Measurements from ENCODE around the gene SYNGR3. TPM values are rescaled to one million over a fixed set of nuclear protein-coding genes. Genes with fewer than 3 reads are reported as not detected.

The SYNGR3 gene
- total and polyA plus RNA-seq, 2 of the 13 experiments (the other 11 are each of a cell fraction or from before 2014, with no cell fraction given) = 0.97 to 5.7 TPM

DNA sequence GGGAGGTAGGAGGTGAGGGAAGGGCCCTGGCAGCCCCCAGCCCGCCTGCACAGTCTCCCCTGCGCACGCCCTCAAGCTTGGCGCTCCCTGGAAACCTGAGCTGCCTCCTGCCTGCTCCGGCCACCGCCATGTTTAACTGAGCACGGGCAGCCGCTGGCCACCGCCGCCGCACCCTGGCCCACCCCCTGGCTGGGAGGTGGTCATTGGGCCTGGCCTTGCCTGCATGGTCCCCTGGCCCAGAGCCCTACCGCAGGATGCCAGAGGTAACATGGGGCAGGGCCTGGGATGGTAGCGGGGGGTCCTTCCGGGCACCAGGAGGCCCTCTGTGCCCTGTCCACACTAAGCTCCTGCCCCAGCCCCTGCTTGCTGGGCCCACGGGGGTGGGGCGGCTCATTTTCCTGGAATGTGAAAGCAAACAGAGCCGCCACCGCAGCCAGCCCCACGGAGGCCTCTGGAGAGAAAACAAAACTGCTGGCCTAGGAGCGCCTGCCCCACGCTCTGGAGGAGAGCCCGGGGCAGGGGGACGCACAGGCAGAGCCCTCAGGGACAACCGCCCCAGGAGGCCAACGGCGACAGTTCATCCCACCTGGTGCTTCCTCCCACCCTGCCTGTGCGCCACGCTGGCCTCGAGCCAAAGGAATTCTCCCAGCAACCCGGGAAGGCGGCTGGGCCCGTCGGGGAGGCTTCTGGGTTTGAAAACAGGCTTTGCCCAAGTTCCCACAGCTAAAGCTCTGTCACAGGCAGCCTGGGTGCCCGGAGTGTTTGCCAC, 45.8 kb downstream of the SYNGR3 start (continued):
- no peak for TF ChIP-seq ZNF549 (CRISPR knock-in tag; IDR thresholded peaks at IDR 0.05)
- peak; percentile 54 for TF ChIP-seq ATF7-NPFF (CRISPR knock-in tag; IDR thresholded peaks at IDR 0.05; ENCODE audit: low read depth)
- peak; percentile 13; the same call in 1 of the 2 replicates for TF ChIP-seq CCDC6 (CRISPR knock-in tag; IDR thresholded peaks at IDR 0.05)
- TF ChIP-seq RAD21 (CRISPR knock-in tag; IDR thresholded peaks at IDR 0.05) = 0 out of 2 replicates have a peak, but pooled peaks have one; percentile 6
- peak; percentile 63 for TF ChIP-seq ESRRA (CRISPR knock-in tag; IDR thresholded peaks at IDR 0.05; ENCODE audit: low read depth)
- peak; percentile 68; the same call in 1 of the 2 replicates for TF ChIP-seq ZNF547 (CRISPR knock-in tag; IDR thresholded peaks at IDR 0.05)
- TF ChIP-seq ZNF251 (CRISPR knock-in tag; IDR thresholded peaks at IDR 0.05) = no peak
- TF ChIP-seq, protein P1, sequence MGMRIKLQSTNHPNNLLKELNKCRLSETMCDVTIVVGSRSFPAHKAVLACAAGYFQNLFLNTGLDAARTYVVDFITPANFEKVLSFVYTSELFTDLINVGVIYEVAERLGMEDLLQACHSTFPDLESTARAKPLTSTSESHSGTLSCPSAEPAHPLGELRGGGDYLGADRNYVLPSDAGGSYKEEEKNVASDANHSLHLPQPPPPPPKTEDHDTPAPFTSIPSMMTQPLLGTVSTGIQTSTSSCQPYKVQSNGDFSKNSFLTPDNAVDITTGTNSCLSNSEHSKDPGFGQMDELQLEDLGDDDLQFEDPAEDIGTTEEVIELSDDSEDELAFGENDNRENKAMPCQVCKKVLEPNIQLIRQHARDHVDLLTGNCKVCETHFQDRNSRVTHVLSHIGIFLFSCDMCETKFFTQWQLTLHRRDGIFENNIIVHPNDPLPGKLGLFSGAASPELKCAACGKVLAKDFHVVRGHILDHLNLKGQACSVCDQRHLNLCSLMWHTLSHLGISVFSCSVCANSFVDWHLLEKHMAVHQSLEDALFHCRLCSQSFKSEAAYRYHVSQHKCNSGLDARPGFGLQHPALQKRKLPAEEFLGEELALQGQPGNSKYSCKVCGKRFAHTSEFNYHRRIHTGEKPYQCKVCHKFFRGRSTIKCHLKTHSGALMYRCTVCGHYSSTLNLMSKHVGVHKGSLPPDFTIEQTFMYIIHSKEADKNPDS (CRISPR knock-in tag; IDR thresholded peaks at IDR 0.05) = no peak; the same call in 1 of the 2 replicates
- no peak for TF ChIP-seq ZNF7 (CRISPR knock-in tag; IDR thresholded peaks at IDR 0.05)
- TF ChIP-seq, protein P2, sequence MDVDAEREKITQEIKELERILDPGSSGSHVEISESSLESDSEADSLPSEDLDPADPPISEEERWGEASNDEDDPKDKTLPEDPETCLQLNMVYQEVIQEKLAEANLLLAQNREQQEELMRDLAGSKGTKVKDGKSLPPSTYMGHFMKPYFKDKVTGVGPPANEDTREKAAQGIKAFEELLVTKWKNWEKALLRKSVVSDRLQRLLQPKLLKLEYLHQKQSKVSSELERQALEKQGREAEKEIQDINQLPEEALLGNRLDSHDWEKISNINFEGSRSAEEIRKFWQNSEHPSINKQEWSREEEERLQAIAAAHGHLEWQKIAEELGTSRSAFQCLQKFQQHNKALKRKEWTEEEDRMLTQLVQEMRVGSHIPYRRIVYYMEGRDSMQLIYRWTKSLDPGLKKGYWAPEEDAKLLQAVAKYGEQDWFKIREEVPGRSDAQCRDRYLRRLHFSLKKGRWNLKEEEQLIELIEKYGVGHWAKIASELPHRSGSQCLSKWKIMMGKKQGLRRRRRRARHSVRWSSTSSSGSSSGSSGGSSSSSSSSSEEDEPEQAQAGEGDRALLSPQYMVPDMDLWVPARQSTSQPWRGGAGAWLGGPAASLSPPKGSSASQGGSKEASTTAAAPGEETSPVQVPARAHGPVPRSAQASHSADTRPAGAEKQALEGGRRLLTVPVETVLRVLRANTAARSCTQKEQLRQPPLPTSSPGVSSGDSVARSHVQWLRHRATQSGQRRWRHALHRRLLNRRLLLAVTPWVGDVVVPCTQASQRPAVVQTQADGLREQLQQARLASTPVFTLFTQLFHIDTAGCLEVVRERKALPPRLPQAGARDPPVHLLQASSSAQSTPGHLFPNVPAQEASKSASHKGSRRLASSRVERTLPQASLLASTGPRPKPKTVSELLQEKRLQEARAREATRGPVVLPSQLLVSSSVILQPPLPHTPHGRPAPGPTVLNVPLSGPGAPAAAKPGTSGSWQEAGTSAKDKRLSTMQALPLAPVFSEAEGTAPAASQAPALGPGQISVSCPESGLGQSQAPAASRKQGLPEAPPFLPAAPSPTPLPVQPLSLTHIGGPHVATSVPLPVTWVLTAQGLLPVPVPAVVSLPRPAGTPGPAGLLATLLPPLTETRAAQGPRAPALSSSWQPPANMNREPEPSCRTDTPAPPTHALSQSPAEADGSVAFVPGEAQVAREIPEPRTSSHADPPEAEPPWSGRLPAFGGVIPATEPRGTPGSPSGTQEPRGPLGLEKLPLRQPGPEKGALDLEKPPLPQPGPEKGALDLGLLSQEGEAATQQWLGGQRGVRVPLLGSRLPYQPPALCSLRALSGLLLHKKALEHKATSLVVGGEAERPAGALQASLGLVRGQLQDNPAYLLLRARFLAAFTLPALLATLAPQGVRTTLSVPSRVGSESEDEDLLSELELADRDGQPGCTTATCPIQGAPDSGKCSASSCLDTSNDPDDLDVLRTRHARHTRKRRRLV (CRISPR knock-in tag; IDR thresholded peaks at IDR 0.05) = peak; percentile 94
- no peak for TF ChIP-seq PHF5A (CRISPR knock-in tag; IDR thresholded peaks at IDR 0.05; ENCODE audit: low read depth, unreplicated experiment)
- TF ChIP-seq, protein P3, sequence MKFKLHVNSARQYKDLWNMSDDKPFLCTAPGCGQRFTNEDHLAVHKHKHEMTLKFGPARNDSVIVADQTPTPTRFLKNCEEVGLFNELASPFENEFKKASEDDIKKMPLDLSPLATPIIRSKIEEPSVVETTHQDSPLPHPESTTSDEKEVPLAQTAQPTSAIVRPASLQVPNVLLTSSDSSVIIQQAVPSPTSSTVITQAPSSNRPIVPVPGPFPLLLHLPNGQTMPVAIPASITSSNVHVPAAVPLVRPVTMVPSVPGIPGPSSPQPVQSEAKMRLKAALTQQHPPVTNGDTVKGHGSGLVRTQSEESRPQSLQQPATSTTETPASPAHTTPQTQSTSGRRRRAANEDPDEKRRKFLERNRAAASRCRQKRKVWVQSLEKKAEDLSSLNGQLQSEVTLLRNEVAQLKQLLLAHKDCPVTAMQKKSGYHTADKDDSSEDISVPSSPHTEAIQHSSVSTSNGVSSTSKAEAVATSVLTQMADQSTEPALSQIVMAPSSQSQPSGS (CRISPR knock-in tag; IDR thresholded peaks at IDR 0.05) = peak; percentile 46; the same call in 1 of the 2 replicates
- TF ChIP-seq KLF15 (CRISPR knock-in tag; IDR thresholded peaks at IDR 0.05; ENCODE audit: borderline replicate concordance) = peak; percentile 65; the same call in 1 of the 2 replicates
- 0 out of 2 replicates have a peak, but pooled peaks have one; percentile 25 for TF ChIP-seq ZNF180 (CRISPR knock-in tag; IDR thresholded peaks at IDR 0.05; ENCODE audit: borderline replicate concordance, low read depth)
- TF ChIP-seq, protein P4, sequence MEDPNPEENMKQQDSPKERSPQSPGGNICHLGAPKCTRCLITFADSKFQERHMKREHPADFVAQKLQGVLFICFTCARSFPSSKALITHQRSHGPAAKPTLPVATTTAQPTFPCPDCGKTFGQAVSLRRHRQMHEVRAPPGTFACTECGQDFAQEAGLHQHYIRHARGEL (CRISPR knock-in tag; IDR thresholded peaks at IDR 0.05) = peak; percentile 82; the same call in 1 of the 2 replicates

All from HepG2 (cell line).